HCT116 (cell line): ENCODE results near the gene FAM136A. TPM values are rescaled to one million over a fixed set of nuclear protein-coding genes. Genes with fewer than 3 reads are reported as not detected.
"Not testable (repeated sequence)": the region's sequence is repeated elsewhere in the genome, so short reads cannot be mapped to it uniquely, and the experiment has no call there.

ENCODE experiments used
- ATAC-seq: fragments of 200-7000 bp; cut with Tn5 transposase; 2 replicates; pipeline ENCODE4 v1.9.1; 2020; ENCODE audit warnings: mild to moderate bottlenecking, moderate library complexity
- BruUV-seq: library from RNA; stranded (reverse); fragments of 400-500 nt; replicated peaks from 2 replicates; lab custom pipeline; 2021; lab: Mats Ljungman, UMichigan
- CTCF ChIA-PET: fragments of 300-600 bp; sonication (Branson Sonifier 250); formaldehyde crosslinking; loops from one replicate; lab custom pipeline; 2021; ENCODE audit warnings: antibody characterized with exemption; lab: Charles Lee
- POLR2A ChIA-PET: fragments of 300-600, 350-600 bp; sonication (Branson Sonifier 250); formaldehyde crosslinking; loops from one replicate; lab custom pipeline; 2021; ENCODE audit warnings: antibody characterized with exemption; lab: Charles Lee
- RAD21 ChIA-PET, 2 experiments: fragments of 300-600 bp; sonication (Branson Sonifier 250); formaldehyde crosslinking; loops; one replicate each; lab custom pipeline; 2023; ENCODE audit warnings: low total read pairs in 2 of 2; ENCODE audit not compliant: uncharacterized antibody in 2 of 2, unreplicated experiment in 2 of 2, low non-redundant PET in 1 of 2; lab: Charles Lee
- DNase-seq: peaks from one replicate; pipeline ENCODE4 v3.0.0-alpha.2; 2010; ENCODE audit warnings: low read depth, low spot score
- H2AFZ ChIP-seq: fragments of 200-600 bp; shearing (Covaris generic), sonication (generic); 2 replicates; pipeline ENCODE4 v1.6.1; 2017; ENCODE audit warnings: low read depth, mixed run types, mixed read lengths, antibody characterized with exemption, low read length; ENCODE audit not compliant: poor library complexity, severe bottlenecking
- H3K27ac ChIP-seq: 2 replicates; pipeline ENCODE4 v1.5.1; 2012; ENCODE audit warnings: low read depth, low read length
- H3K27me3 ChIP-seq: fragments of 200-600 bp; sonication (generic); 2 replicates; pipeline ENCODE4 v1.6.1; 2016; ENCODE audit warnings: mixed run types, low read length, mixed read lengths; ENCODE audit not compliant: insufficient read depth
- H3K36me3 ChIP-seq, 2 experiments: fragments of 200-500 bp in 1 of 2; fragments of 200-600 bp in 1 of 2; sonication (Bioruptor generic) in 1 of 2; sonication (generic) in 1 of 2; 2 replicates each; pipeline versions ENCODE4 v1.5.1 to v1.6.1; 2014 to 2016; ENCODE audit warnings: low read length in 2 of 2, inconsistent platforms in 1 of 2, mixed read lengths in 1 of 2, mixed run types in 1 of 2; ENCODE audit not compliant: insufficient read depth in 2 of 2, control insufficient read depth in 1 of 2
- H3K4me1 ChIP-seq, 2 experiments: fragments of 200-600 bp in 1 of 2; sonication (generic) in 1 of 2; 2 replicates each; pipeline versions ENCODE4 v1.5.1 to v1.6.1; 2012 to 2017; ENCODE audit warnings: low read length in 2 of 2, inconsistent platforms in 1 of 2, mild to moderate bottlenecking in 1 of 2, mixed read lengths in 1 of 2, mixed run types in 1 of 2, moderate library complexity in 1 of 2; ENCODE audit not compliant: insufficient read depth in 2 of 2, control insufficient read depth in 1 of 2
- H3K4me2 ChIP-seq: fragments of 200-600 bp; sonication (generic); 2 replicates; pipeline ENCODE4 v1.6.1; 2017; ENCODE audit warnings: mixed run types, low read length, mixed read lengths
- H3K4me3 ChIP-seq, 2 experiments: fragments of 200-600 bp in 1 of 2; sonication (generic) in 1 of 2; replicated peaks in 1 of 2; 2 replicates each; pipeline ENCODE4 v1.5.1; 2011 to 2016; ENCODE audit warnings: low read length in 2 of 2, control low read depth in 1 of 2, low read depth in 1 of 2, mild to moderate bottlenecking in 1 of 2, mixed read lengths in 1 of 2, mixed run types in 1 of 2
- H3K79me2 ChIP-seq: fragments of 200-600 bp; sonication (generic); 2 replicates; pipeline ENCODE4 v1.6.1; 2017; ENCODE audit warnings: mild to moderate bottlenecking, mixed run types, low read length, moderate library complexity, mixed read lengths; ENCODE audit not compliant: insufficient read depth
- H3K9ac ChIP-seq: fragments of 200-600 bp; sonication (generic); 2 replicates; pipeline ENCODE4 v1.6.1; 2016; ENCODE audit warnings: low read length, mixed read lengths
- H3K9me2 ChIP-seq: fragments of 200-600 bp; sonication (generic), shearing (Covaris generic); 2 replicates; pipeline ENCODE4 v1.6.1; 2017; ENCODE audit warnings: mixed run types, mild to moderate bottlenecking, moderate library complexity; ENCODE audit not compliant: insufficient read depth
- H3K9me3 ChIP-seq, 2 experiments: fragments of 200-500 bp in 1 of 2; fragments of 200-600 bp in 1 of 2; sonication (Bioruptor generic) in 1 of 2; sonication (generic) in 1 of 2; 2 replicates each; pipeline ENCODE4 v1.6.1; 2014 to 2017; ENCODE audit warnings: low read length in 2 of 2, mixed read lengths in 2 of 2, inconsistent platforms in 1 of 2, low read depth in 1 of 2, mild to moderate bottlenecking in 1 of 2, mixed run types in 1 of 2, moderate library complexity in 1 of 2; ENCODE audit not compliant: control insufficient read depth in 1 of 2, insufficient read depth in 1 of 2
- H4K20me1 ChIP-seq: fragments of 200-600 bp; sonication (generic), shearing (Covaris generic); 2 replicates; pipeline ENCODE4 v1.6.1; 2017; ENCODE audit warnings: mixed run types, mild to moderate bottlenecking, moderate library complexity; ENCODE audit not compliant: insufficient read depth
- CBX3 ChIP-seq: IDR thresholded peaks from 2 replicates; pipeline ENCODE4 v1.6.1; 2012; ENCODE audit warnings: low read depth
- CTCF ChIP-seq, 3 experiments: fragments of 200-600 bp in 1 of 3; sonication (generic) in 1 of 3; IDR thresholded peaks in 2 of 3; conservative IDR thresholded peaks in 1 of 3; 2 replicates each; pipeline ENCODE4 v1.5.1; 2012 to 2017; ENCODE audit warnings: low read depth in 2 of 3, low read length in 2 of 3, antibody characterized with exemption in 1 of 3, borderline replicate concordance in 1 of 3, control low read depth in 1 of 3, mild to moderate bottlenecking in 1 of 3, mixed read lengths in 1 of 3, mixed run types in 1 of 3, moderate library complexity in 1 of 3; ENCODE audit not compliant: insufficient read depth in 1 of 3
- EGR1 ChIP-seq: IDR thresholded peaks from 2 replicates; pipeline ENCODE4 v1.6.1; 2012; ENCODE audit warnings: low read depth
- JUND ChIP-seq: IDR thresholded peaks from 2 replicates; pipeline ENCODE4 v1.6.1; 2012
- YY1 ChIP-seq: IDR thresholded peaks from 2 replicates; pipeline ENCODE4 v1.6.1; 2011; ENCODE audit warnings: low read length, low read depth, moderate library complexity, mild to moderate bottlenecking; ENCODE audit not compliant: insufficient replicate concordance; ENCODE audit errors: extremely low read depth
- intact Hi-C: fragments of 100-400 bp; cut with micrococcal nuclease; formaldehyde crosslinking; loops from 2 replicates; pipeline ENCODE4 v1.10.0; 2022
- total RNA-seq: library from RNA; stranded (reverse); gene quantifications from one replicate; pipeline ENCODE4 v1.2.1, GENCODE V29; 2021; ENCODE audit not compliant: unreplicated experiment

The FAM136A gene
- total RNA-seq, 1 experiment from 2014 or later, result 83.0 TPM

GRCh38 chr2:70303186-70303585, 1.3 kb upstream of the FAM136A start:
- ChIA-PET POLR2A (interaction anchor here (1.5 to 2.2 kb wide), 3 partner anchors 10 to 389 kb away, joined by 3 to 13 read pairs (median 4); partner anchors contain the start of gene SNRPG), CTCF (interaction anchor here (1.2 to 8.0 kb wide), 13 partner anchors 9 to 645 kb away, joined by 3 to 167 read pairs (median 11); partner anchors contain the start of genes MXD1 and SNRPG)
- no TSS peak for BruUV-seq

GRCh38 chr2:70302195-70302546, 304 bp upstream of the FAM136A start:
- H2AFZ ChIP-seq, DNase-seq, H4K20me1 ChIP-seq, H3K9me2 ChIP-seq, ATAC-seq, H3K9me3 ChIP-seq, BruUV-seq, H3K27me3 ChIP-seq, H3K27ac ChIP-seq, RAD21 ChIA-PET: not testable (repeated sequence)
- Histone ChIP-seq H3K79me2 (peaks cover 27% of the 10 kb centered on the region), H3K4me2 (peak overlapping the region; percentile 86; the same call in 1 of the 2 replicates), H3K9ac (peak overlapping the region; percentile 96; the same call in 1 of the 2 replicates), H3K4me1 (peaks cover 8 to 25% of the 10 kb centered on the region in 2 experiments), H3K36me3 (peaks cover 9 to 27% of the 10 kb centered on the region in 2 experiments), H3K4me3 (peak overlapping the region; percentile 72 to 79; a peak in 3 of 4 replicates)
- intact Hi-C loops, result loop anchor here (5.0 to 10.0 kb wide), 2 partner anchors 560 to 643 kb away; no protein-coding TSS in a partner anchor
- ChIA-PET CTCF (interaction anchor here (0.7 to 8.0 kb wide), 12 partner anchors 8 to 577 kb away, joined by 3 to 167 read pairs (median 6); partner anchors contain the start of genes MXD1, PCYOX1 and SNRPG), POLR2A (interaction anchor here (1.4 to 2.2 kb wide), 4 partner anchors 9 to 388 kb away, joined by 3 to 13 read pairs (median 6); partner anchors contain the start of gene SNRPG)

More at GRCh38 chr2:70303186-70303585, 1.3 kb upstream of the FAM136A start:
- Histone ChIP-seq H3K9me3 (no peaks in the 10 kb centered on the region), H3K9ac (no peak overlapping the region), H3K4me3 (no peak overlapping the region), H3K27ac (no peak overlapping the region)
- RAD21 ChIA-PET, result interaction anchor here in 1 of 2 experiments (2.5 kb wide), 1 partner anchor 342 kb away, joined by 21 read pairs; no protein-coding TSS in a partner anchor
- TF ChIP-seq EGR1, result no peak
- TF ChIP-seq CBX3, result no peak
- no peak for TF ChIP-seq CTCF (IDR thresholded peaks at IDR 0.05 in 2 of 3, conservative IDR thresholded peaks at IDR 0.05 in 1 of 3; ENCODE audit: borderline replicate concordance in 1 of 3, insufficient read depth in 1 of 3, low read depth in 2 of 3, low read length in 2 of 3)
- no peak for TF ChIP-seq YY1
- no peak for TF ChIP-seq JUND
- TF ChIP-seq, all 23 proteins: peak for 0
- Histone ChIP-seq H3K9me2 (no peaks in the 10 kb centered on the region), H3K36me3 (peaks cover 9 to 21% of the 10 kb centered on the region in 2 experiments), H3K27me3 (no peaks in the 10 kb centered on the region), H3K4me1 (peaks cover 8 to 25% of the 10 kb centered on the region in 2 experiments), H2AFZ (no peak overlapping the region), H4K20me1 (no peaks in the 10 kb centered on the region), H3K79me2 (peaks cover 27% of the 10 kb centered on the region), H3K4me2 (no peak overlapping the region; the same call in 1 of the 2 replicates)
- DNase-seq (no peak), ATAC-seq (no peak)
- intact Hi-C loops, result loop anchor here (5.0 to 10.0 kb wide), 2 partner anchors 559 to 642 kb away; no protein-coding TSS in a partner anchor
